GM21390 (cell line): ENCODE results near the gene FAM13C.

Experiments
- ATAC-seq: cut with Tn5 transposase; IDR thresholded peaks from one replicate; pipeline ENCODE4 v1.9.1; 2021; ENCODE audit not compliant: unreplicated experiment

Gene FAM13C

GRCh38 chr10:59319854-59320253, 42.5 kb downstream of the FAM13C start:
- ATAC-seq: no peak

GRCh38 chr10:59317066-59317465, 45.3 kb downstream of the FAM13C start:
- ATAC-seq: no peak

DNA sequence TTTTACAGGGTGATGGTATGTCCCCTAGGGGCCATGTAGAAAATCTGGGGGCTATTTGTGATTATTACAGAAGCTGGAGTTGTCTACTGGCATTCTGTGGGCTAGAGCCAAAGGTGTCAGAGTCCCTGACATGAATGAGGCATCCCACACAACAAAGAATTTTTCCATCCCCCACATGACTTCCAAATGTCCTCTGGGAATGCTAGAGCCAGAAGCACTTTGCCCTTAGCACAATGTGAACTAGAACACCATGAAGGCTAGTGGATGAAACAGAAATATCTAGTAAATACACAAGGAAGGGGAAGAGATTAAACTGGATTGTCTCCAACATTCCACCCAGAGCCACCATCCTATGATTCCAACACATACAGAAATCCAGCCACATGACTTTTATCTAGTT, 46.9 kb downstream of the FAM13C start:
- no peak for ATAC-seq

DNA sequence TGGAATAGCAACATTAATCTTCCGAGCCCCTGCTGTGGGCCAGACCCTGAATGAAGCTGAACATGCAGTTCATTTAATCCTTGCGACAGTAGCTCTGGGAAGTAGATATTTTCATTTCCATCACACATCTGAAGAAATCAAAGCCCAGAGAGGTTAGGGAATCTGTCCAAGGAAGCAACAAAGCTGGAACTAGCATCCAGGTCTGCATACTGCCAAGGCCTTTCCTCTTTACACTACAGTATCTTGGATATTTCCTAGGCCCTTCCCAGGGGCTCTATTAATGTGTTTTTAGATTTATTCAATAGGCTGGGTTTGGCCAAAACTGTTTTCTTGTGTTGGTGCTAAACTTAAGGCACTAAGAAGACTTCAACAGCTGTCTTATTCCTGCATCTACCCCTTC, 48.1 kb downstream of the FAM13C start:
- ATAC-seq: no peak

DNA sequence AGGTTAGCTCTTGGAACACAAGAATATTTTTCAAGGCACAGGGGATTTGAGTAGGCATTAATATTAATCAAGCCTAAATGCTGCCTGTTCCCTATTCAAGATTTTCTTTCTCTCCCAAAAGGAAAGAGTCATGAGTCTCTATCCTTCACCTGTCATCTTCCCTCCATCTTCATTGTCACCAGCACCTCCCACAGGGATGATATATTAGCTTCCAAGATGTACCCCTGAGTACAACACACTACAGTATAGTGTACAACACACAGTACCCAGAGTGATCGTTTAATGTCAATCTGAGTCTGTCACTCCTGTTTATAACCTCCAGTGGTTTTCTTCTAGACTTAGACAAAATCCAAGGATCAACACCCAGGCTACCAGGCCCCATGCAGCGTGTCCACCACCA, 50.1 kb downstream of the FAM13C start:
- ATAC-seq: no peak

DNA sequence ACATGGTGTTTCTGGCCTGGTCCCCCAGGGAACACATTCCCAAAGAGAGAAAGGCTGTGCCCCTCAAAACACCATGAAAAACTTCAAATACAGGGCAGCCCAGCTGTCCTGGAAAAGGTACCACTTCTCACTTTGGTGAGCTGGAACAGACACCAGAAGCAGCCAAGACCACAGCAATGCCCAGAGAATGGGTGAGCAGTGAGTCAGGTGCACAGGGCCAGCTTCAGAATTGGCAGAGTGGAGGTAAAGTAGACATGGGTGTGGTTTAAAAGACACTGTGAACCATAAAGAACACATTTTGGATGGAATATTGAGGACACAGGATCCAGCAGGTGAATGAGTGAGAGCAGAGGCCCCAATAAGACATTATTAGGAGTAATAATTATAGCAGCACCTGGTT, 51.3 kb downstream of the FAM13C start:
- ATAC-seq: no peak

- no peak for ATAC-seq
Measured at GRCh38 chr10:59310324-59310914, 51.9 kb downstream of the FAM13C start.

- ATAC-seq: no peak
Measured at GRCh38 chr10:59304521-59305097, 57.7 kb downstream of the FAM13C start.

- no peak for ATAC-seq
Measured at GRCh38 chr10:59303018-59303417, 59.3 kb downstream of the FAM13C start.

- no peak for ATAC-seq
Measured at GRCh38 chr10:59302381-59302780, 60.0 kb downstream of the FAM13C start.

- no peak for ATAC-seq
Measured at GRCh38 chr10:59301067-59301754, 61.1 kb downstream of the FAM13C start.

DNA sequence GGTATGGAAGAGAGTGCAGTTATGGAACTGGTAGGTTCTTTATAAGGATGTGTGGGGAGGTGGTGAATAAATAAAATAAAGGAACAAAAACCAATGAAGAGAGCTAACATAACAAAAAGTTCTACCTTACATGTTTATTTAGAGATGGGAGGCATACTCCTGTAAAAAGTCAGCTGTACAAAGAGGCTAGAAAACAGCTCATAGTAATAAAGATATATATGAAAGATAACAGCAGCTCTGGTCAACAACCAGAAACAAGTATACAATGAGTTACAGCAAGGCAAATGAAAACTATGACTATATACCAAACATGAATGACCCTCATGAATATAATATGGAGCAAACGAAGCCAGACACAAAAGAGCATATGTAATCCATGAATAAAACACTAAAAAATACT, 62.0 kb downstream of the FAM13C start:
- ATAC-seq: no peak

GRCh38 chr10:59299933-59300332, 62.4 kb downstream of the FAM13C start:
- no peak for ATAC-seq

DNA sequence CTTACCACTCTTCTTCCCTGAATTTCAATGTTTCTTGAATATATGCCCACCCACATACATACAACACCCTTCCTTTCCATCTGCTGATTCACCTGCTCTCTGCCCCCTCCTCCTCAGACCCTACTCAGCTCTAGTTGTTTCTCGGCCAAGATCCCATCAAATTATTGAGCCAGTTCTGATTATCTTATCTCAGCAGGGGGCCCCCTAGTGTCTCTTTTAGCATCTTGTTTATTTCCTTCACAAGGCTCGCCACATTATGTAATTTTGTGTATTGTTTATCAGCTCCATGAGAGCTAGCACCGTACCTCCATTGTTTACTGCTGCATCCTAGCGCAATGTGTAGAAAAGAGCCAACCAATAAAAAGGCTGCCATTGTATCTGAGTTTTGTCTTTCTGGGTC, 71.9 kb downstream of the FAM13C start:
- no peak for ATAC-seq

GRCh38 chr10:59289853-59290252, 72.5 kb downstream of the FAM13C start:
- ATAC-seq: no peak

- no peak for ATAC-seq
Measured at GRCh38 chr10:59287587-59288255, 74.6 kb downstream of the FAM13C start.

DNA sequence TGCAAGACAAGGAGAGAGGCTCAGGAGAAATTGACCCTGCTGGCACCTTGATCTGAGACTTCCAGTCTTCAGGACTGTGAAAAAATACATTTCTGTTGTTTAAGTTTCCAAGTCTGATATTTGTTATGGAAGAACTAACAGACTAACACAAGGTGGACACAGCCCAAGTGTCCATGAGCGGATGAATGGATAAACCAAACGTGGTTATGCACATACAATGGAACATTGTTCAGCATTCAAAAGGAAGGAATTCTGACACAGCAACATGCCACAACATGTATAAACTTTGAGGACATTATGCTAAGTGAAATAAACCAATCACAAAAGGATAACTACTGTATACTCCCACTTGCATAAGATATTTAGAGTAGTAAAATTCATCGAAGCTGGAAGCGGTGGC, 76.5 kb downstream of the FAM13C start:
- ATAC-seq: no peak

GRCh38 chr10:59285073-59285472, 77.3 kb downstream of the FAM13C start:
- ATAC-seq: no peak

DNA sequence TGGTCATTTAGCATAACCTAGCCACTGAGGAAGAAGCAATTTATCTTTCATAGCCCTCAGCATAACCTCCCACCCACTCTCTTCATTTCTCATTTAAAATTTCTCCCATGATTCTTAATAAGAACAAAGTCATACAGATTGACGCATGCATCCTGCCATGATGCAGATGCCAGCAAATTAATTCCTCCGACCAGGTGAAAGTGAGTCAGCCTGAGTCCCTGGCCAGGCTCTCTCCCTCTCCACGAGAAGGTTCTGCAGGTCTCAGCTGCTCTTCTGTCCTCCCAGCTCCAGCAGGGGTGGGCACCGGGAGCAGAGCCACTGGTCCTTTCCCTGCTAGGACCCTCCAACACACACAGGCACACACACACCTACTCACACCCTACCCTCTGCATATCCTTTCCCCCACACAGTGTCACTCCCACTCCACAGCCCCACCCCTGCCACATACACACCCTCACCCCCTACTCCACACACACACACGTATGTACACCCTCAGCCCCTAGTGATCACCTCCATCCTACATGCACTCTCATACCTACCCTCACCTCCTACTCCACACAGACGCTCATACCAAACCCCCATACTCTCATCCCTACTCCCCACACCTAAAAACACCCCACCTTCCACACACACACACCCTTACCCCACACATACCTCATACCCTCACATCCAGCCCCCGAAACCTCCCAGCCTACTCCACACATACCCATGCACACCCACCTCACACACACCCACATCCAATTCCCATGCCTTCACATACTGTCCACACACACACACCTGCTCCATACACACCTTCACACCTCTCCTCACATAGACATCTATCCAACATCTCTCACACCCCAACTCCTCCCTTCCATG, 78.0 kb downstream of the FAM13C start:
- no peak for ATAC-seq

GRCh38 chr10:59283456-59284091, 78.8 kb downstream of the FAM13C start:
- no peak for ATAC-seq

GRCh38 chr10:59281861-59282260, 80.5 kb downstream of the FAM13C start:
- ATAC-seq: no peak
